ENCODE results near the gene STARD7.

GRCh38 chr2:96225016-96225533, 16.4 kb upstream of the STARD7 start:
- TF ChIP-seq ZNF274 (CRISPR knock-in tag; IDR thresholded peaks at IDR 0.05) (no peak), CEBPB (IDR thresholded peaks at IDR 0.05; ENCODE audit: borderline replicate concordance, low read depth, low read length) (no peak), CTCF (CRISPR knock-in tag; IDR thresholded peaks at IDR 0.05) (no peak), FIP1L1 (IDR thresholded peaks at IDR 0.05; ENCODE audit: borderline replicate concordance, insufficient read depth, low read depth, low read length) (no peak), ZBTB10 (CRISPR knock-in tag; IDR thresholded peaks at IDR 0.05; ENCODE audit: borderline replicate concordance) (no peak), SAFB2 (CRISPR knock-in tag; IDR thresholded peaks at IDR 0.05; ENCODE audit: borderline replicate concordance, low read depth) (no peak), ZNF556 (CRISPR knock-in tag; IDR thresholded peaks at IDR 0.05; ENCODE audit: borderline replicate concordance) (no peak), KLF9 (CRISPR knock-in tag; IDR thresholded peaks at IDR 0.05; ENCODE audit: low read depth) (no peak)
